Renal cortical epithelial cell (primary cell): ENCODE results near the gene CYP4F2. TPM values are rescaled to one million over a fixed set of nuclear protein-coding genes. Genes with fewer than 3 reads are reported as not detected.
"Not testable (repeated sequence)": the region's sequence is repeated elsewhere in the genome, so short reads cannot be mapped to it uniquely, and the experiment has no call there.

ENCODE experiments used
- DNase-seq: peaks from one replicate; pipeline ENCODE4 v3.0.0-alpha.2; 2011; ENCODE audit warnings: low read depth
- total RNA-seq: library from RNA; depleted of rRNA; stranded (reverse); fragments of >200 nt; gene quantifications from 2 replicates; pipeline ENCODE4 v1.2.3, GENCODE V29; 2014

CYP4F2 gene
- total RNA-seq, 1 donor from 2014 or later: 0.05 TPM

DNA sequence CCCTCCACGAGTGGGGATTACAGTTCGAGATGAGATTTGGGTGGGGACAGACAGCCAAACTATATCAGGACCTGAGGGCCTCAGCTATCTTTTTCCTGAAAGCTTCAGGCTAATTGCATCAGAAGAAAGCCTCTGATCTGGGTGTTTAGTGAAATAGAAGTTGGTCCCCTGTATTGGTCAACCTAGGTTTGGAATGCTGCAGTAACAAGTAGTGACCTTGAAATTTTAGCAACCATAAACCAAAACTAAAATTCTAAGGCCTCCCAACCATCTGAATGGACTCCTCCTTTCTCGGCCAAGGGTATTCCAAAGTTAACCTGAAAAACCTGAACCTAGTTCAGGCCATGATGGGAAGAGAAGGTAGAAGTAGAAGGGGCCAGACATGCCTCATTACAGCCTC lies 47.5 kb downstream of the CYP4F2 start:
- no peak for DNase-seq

DNA sequence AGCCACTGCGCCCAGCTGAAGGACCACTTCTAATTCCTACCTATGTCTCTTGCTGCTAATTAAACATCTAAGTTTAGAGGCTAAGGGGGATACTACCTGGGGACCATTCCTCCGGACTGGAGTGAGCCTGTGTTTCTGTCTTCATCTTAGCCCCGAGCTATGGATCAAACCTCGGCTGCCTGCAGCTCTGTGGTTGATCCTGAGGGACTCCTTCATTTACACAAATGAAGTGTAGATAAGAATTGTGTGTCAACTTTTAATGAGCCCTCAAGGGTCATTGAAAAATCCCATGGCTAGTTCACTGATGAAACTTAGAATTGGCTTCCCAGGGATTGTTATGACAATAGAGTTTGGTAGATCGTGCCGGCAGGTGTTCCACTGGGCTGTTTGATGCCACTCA lies 51.0 kb downstream of the CYP4F2 start:
- no peak for DNase-seq

DNA sequence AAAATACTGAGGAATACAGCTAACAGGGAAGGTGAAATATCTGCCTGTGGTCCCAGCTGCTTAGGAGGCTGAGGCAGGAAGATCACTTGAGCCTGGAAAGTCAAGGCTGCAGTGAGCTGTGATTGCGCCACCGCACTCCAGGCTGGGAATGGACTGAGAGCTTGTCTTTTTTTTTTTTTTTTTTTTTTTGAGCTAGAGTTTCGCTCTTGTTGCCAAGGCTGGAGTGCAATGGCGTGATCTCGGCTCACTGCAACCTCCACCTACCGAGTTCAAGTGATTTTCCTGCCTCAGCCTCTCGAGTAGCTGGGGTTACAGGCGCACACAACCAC lies 54.0 kb downstream of the CYP4F2 start:
- DNase-seq: peak; percentile 7

DNA sequence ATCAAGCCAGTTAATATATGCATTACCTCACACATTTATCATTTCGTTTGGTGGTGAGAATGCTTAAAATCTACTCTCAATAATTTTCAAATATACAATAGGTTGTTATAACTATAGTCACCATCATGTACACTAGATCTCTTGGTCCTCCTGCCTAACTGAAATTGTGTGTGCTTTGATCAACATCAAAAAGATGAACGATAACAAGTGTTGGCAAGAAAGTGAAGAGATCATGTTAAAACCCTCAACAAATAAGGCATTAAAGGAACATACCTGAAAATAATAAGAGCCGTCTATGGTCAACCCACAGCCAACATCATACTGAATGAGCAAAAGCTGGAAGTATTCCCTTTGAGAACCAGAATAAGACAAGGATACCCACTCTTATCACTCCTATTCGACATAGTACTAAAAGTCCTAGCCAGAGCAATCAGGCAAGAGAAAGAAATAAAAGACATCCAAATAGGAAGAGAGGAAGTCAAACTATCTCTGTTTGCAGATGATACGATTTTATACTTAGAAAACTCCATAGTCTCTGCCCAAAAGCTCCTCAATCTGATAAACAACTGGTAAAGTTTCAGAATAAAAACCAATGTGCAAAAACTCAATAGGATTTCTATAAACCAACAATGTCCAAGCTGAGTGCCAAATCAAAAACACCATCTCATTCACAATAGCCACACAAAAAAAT lies 54.5 kb downstream of the CYP4F2 start:
- DNase-seq: no peak

DNA sequence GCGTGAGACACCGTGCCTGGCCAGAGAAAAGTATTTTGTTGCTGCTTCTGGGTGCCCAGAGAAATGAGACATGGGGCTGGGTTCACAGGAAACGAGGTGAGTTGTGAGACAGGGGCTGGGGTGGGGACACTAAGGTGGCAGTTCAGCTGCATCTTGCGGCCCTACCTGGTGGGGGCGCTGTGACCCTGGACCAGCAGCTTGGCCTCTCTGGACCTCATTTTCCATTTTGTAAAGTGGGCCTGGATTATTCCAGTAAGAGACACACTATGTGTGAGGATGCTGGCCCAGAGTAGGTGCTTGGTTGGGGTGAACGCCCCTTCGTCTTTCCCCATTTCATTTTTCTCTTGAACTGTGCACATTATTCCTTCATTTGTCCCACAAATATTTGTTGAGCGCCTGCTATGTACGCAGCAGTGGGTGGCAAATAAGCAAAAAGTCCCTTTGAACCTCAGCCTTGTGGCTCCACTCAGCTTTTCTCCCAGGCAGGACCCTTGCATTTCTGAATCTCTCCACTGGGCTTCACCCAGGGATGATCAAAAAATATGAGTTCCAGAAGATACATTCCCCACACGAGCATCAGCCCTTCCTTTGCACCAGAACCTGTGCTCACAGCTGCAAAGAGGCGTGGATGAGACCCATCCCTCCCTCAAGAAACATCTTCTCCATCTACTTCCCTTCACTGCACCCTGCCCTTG lies 55.9 kb downstream of the CYP4F2 start:
- no peak for DNase-seq

DNA sequence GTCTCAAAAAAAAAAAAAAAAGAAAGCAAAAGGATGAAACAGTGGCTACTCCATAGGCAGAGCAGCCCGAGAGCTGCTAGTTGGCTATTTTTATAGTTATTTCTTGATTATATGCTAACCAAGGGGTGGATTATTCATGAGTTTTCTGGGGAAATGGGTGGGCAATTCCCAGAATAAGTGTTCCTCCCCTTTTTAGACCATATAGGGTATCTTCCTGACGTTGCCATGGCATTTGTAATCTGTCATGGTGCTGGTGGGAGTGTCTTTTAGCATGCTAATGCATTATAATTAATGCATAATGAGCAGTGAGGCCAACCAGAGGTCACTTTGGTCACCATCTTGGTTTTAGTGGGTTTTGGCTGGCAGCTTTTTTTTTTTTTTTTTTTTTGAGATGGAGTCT lies 57.0 kb downstream of the CYP4F2 start:
- no peak for DNase-seq

DNA sequence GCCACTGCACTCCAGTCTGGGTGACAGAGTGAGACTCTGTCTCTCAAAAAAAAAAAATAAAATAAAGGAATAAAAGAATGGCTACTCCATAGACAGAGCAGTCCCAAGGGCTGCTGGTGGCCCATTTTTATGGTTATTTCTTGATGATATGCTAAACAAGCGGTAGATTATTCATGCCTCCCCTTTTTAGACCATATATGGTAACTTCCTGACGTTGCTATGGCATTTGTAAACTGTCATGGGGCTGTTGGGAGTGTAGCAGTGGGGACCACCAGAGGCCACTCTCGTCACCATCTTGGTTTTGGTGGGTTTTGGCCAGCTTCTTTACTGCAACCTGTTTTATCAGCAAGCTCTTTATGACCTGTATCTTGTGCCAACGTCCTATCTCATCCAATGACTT lies 58.0 kb downstream of the CYP4F2 start:
- DNase-seq: not testable (repeated sequence)

DNA sequence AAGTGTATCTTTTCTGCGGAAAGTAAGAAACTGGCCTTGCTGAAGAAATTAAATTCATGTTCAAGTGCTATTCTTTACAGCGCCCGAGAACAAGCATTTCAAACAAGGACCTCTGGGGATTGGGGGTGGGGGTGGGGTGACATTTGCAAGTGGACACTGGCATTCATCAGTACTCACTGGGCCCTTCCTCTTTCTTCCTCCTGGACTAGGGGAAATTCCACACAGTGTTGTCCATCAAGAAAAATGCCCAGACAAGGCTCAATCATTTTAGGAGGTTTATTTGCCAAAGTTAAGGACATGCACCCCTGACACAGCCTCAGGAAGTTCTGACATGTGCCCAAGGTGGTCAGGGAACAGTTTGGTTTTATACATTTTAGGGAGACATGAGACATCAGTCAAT lies 59.5 kb downstream of the CYP4F2 start:
- DNase-seq: no peak

DNA sequence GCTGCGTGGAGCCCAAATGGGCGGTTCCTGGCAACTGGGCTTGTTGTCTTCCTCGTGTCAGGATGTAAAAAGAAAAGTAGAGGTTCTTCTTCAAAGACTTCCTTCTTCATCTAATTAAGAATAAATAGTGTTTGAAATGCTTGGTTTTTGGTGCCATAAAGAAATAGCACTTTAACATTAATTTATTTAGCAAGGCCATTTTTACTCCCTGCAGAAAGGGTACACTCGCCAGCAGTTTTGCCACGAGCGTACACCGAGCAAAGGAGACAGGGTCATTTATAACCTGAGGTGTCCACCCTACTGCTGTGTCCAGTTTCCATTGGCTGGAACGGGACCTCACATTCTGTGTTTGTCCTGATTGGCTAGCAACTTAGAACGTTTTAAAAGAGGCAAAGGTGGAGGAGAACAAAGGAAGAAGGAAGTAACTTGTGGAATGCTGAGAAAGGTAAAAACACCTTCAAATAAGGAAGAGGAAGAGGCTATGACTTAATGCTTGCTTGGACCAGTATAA lies 60.6 kb downstream of the CYP4F2 start:
- peak; percentile 83 for DNase-seq

DNA sequence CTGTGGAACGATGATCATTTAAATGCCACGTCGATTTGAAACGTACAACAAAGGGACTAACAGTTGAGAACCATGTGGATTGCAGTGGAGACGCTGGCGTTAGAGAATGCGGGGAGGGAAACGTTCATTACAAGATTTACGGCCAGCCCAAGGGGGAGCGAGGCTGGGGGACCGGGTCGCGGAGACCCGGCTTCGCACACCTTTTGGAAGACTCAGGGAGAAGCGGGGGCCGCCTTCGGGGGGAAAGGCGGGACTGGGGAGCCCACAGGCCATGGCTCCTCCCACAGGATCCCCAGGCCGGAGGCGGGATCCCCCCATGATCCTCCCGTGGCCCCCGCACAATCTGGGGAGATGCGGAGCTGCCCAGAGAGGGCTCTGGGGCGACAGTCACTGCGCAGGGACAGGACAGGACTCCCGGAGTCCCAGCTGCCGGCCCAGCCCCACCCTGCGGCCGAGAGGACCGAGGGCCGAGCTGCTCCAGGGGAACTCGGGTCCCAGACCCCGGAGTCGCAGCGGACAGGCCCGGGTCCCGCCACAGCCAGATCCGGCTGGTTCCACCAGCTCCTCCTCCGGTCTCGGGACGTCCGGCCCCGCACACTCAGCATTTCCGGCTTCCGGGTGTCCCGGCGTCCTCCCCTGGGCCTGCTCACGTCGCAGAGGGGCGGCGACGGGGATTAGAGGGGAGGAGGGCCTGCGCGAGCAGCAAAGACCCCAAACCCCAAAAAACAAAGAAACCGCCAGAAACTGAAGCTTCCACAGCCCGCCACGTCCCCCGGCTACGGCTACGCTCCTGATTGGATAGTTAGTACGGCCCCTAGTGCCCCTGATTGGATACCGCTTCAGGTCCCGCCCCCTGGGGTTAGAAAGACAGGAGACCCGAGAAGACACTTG lies 61.3 kb downstream of the CYP4F2 start:
- peak; percentile 88 for DNase-seq

DNA sequence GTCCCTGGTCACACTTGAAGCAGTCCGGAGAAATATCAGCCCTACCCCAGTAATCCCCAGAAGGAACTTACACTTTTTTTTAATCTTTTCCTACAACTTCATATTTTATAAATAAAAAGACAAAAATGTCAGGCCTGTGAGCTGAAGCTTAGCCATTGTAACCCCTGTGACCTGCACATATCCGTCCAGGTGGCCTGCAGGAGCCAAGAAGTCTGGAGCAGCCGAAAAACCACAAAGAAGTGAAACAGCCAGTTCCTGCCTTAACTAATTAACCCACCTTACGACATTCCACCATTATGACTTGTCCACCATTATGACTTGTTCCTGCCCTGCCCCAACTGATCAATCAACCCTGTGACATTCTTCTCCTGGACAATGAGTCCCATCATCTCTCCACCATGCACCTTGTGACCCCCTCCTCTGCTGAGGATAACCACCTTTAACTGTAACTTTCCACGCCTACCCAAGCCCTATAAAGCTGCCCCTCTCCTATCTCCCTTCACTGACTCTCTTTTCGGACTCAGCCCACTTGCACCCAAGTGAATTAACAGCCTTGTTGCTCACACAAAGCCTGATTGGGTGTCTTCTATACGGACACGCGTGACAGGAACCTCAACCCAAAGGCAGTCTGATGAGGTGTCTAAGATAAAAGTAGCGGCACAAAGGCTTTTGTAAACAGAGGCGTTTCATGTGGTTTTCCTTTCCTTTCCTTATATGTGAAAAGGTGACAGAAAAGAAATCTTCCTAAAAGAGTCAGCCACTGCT lies 62.1 kb downstream of the CYP4F2 start:
- peak; percentile 71 for DNase-seq

DNA sequence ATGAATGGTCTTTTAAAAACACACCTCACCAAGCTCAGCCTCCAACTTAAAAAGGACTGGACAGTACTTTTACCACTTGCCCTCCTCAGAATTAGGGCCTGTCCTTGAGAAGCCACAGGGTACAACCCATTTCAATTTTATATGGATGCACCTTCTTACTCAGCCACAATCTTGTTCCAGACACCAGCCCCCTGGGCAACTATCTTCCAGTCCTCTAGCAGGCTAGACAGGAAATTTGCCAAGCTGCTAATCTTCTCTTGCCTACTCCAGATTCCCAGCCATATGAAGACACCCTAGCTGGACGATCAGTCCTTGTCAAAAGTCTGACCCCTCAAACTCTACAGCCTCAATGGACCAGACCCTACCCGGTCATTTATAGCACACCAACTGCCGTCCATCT lies 63.6 kb downstream of the CYP4F2 start:
- not testable (repeated sequence) for DNase-seq

DNA sequence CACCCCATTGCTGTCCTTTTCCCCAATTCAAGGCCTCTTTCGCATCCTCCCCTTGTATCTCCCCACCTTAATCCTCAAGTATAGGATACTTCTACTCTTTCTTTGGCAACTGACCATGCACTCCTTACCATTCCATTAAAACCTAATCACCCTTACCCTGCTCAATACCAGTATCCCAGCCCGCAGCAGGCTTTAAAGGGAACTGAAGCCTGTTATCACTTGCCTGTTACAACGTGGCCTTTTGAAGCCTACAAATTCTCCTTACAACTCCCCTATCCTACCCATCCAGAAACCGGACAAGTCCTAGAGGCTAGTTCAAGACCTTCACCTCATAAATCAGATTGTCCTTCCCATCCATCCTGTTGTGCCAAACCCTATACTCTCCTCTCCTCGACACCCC lies 66.2 kb downstream of the CYP4F2 start:
- no peak for DNase-seq

DNA sequence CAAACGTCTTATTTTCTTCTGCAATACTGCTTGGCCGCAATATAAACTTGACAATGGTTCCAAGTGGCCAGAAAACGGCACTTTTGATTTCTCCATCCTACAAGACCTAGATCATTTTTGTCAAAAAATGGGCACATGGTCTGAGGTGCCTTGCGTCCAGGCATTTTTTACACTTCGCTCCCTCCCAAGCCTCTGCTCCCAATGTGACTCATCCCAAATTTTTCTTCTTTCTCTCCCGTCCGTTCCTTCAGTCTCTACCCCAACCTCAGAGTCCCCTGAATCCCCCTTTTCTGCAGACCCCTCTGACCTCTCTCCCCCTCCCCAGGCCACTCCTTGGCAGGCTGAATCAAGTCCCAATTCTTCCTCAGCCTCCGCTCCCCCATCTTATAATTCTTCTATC lies 68.1 kb downstream of the CYP4F2 start:
- no peak for DNase-seq

DNA sequence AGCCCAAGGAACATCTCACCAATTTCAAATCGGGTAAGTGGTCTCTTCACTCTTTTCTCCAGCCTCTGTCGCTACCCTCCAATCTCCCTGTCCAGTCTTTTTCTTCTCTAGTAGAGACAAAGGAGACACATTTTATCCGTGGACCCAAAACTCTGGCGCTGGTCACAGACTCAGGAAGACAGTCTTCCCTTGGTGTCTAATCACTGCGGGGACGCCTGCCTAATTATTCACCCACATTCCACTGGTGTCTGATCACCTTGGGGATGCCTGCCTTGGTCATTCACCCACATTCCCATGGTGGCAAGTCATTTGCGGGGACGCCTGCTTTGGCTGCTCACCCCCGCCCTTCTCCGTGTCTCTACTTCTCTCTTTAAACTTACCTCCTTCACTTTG lies 68.6 kb downstream of the CYP4F2 start:
- peak; percentile 21 for DNase-seq

DNA sequence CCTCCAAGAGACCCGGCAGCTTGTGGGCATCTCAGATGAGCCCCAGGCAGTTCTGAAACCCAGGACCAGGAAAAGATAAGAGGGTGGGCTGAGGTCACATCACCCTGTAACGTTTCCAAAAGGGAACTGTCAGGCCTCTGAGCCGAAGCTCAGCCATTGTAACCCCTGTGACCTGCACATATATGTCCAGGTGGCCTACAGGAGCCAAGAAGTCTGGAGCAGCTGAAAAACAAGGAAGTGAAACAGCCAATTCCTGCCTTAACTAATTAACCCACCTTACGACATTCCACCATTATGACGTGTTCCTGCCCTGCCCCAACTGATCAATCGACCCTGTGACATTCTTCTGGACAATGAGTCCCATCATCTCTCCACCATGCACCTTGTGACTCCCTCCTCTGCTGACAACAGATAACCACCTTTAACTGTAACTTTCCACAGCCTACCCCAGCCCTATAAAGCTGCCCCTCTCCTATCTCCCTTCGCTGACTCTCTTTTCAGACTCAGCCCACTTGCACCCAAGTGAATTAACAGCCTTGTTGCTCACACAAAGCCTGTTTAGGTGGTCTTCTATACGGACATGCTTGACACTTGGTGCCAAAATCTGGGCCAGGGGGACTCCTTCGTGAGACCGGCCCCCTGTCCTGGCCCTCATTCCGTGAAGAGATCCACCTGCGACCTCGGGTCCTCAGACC lies 69.1 kb downstream of the CYP4F2 start:
- DNase-seq: peak; percentile 72

DNA sequence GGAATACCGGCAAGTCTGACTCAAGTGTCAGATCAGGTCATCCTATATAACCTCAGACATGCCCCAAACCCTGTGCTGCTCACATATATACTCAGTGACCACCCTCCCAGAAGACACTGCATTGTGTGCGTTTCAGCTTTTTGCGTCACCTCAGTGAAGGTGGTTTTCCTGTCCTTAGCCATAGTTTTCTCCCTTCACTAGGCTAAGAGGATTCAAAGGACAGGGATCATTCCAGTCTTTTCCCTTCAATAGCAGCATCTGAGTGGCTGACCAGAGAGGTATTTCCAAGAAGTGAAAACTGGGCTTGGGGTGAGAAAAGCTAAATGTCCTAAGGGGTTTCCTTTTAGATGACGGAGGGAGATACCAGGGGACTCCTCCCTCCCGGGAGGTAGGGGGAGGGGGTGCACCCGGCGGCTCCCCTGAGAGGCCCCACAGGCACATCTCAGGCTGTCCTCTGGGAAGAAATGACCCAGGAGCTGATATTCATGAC lies 69.7 kb downstream of the CYP4F2 start:
- DNase-seq: no peak
